Large intestine (tissue), 3 donors: Measurements from ENCODE around the gene GNG4. TPM values are rescaled to one million over a fixed set of nuclear protein-coding genes. Genes with fewer than 3 reads are reported as not detected.
"Not testable (repeated sequence)": the region's sequence is repeated elsewhere in the genome, so short reads cannot be mapped to it uniquely, and the experiment has no call there.

Experiments
- DNase-seq, 2 donors: peaks; one replicate each; pipeline versions ENCODE4 v3.0.0 to v3.0.0-alpha.2; 2013
- H3K27ac ChIP-seq: one replicate; pipeline ENCODE4 v1.5.1; 2013; ENCODE audit warnings: low read length
- H3K27me3 ChIP-seq: 2 replicates; pipeline ENCODE4 v1.6.1; 2013; ENCODE audit warnings: low read length; ENCODE audit not compliant: control insufficient read depth, insufficient read depth
- H3K36me3 ChIP-seq: 2 replicates; pipeline ENCODE4 v1.6.1; 2013; ENCODE audit warnings: low read length; ENCODE audit not compliant: control insufficient read depth, insufficient read depth
- H3K4me1 ChIP-seq: one replicate; pipeline ENCODE4 v1.6.1; 2013; ENCODE audit warnings: low read length; ENCODE audit not compliant: control insufficient read depth, insufficient read depth
- H3K4me3 ChIP-seq: one replicate; pipeline ENCODE4 v1.5.1; 2013; ENCODE audit warnings: low read length
- H3K9me3 ChIP-seq: one replicate; pipeline ENCODE4 v1.6.1; 2013; ENCODE audit warnings: mild to moderate bottlenecking, low read depth, low read length, moderate library complexity; ENCODE audit not compliant: control insufficient read depth
- WGBS: methylation state at CpG from one replicate; pipeline ENCODE4 v1.1.5; 2013; ENCODE audit warnings: low lambda C conversion rate; ENCODE audit not compliant: insufficient coverage; 5-methylcytosine and 5-hydroxymethylcytosine counted together
- polyA plus RNA-seq: library from polyadenylated mRNA; unstranded; fragments of 120-200 nt; gene quantifications from one replicate; pipeline ENCODE4 v1.2.1, GENCODE V29; 2013

The GNG4 gene
- polyA plus RNA-seq, 1 donor = 41.6 TPM

DNA sequence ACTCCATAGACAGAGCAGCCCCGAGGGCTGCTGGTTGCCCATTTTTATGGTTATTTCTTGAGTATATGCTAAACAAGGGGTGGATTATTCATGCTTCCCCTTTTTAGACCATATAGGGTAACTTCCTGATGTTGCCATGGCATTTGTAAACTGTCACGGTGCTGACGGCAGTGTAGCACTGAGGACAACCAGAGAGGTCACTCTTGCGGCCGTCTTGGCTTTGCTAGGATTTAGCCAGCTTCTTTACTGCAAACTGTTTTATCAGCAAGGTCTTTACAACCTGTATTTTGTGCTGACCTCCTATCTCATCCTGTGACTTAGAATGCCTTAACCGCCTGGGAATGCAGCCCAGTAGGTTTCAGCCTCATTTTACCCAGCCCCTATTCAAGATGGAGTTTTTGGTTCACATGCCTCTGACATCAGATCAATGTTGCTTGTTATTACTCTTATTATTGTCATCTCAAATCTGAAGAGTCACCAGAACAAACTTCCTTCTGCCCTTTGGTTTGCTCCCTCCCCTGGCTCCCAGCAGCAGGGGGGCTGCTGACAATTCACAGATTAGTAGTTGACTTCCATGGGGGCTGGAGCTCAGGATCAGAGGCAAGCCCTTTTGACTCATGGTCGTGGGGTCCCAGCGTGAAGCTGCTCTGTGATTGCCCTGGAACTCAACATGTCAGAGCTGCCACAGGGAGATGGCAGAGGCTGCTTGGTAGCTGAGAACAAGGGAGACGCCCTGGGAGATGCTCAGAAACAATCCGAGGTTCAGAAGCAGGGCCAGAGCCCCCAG is 103.0 kb downstream of the GNG4 start:
- H3K27ac ChIP-seq, H3K27me3 ChIP-seq, H3K36me3 ChIP-seq, DNase-seq, H3K9me3 ChIP-seq, H3K4me1 ChIP-seq, H3K4me3 ChIP-seq: not testable (repeated sequence)
- WGBS = no CpG with 5 or more reads among the region's 10 CpGs

DNA sequence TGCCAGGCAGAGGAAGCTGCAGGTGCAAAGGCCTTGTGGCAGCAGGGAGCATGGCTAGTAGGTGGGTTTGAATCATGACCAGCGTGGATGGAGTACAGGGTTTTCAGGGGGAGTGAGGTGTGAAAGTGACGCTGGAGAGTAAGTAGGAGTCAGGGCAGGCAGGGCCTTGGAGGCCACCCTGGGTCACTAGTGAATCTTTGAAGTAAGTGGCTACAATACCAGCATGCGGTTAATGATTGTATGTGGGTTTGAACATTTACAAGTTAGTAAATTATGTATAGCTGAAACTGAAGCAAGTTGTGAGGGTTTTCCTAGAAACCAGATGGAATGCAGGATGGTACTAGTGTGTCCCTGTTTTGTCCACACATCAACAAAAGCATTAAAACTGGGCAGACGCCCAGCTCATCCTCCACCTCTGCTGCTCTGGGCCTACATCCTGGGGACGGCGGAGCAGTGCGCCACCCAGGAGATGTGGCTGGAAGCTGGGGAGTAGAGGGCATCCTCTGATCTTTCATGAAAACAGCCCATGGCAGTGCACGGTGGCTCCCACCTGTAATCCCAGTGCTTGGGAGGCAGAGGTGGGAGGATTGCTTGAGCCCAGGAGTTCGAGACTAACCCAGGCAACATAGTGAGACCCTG is 104.2 kb downstream of the GNG4 start:
- whole genome bisulfite sequencing = 40% methylated on average over 1 of the region's 9 CpGs
- Histone ChIP-seq H3K27me3 (no peaks in the 10 kb centered on the region), H3K4me3 (no peak overlapping the region), H3K4me1 (no peaks in the 10 kb centered on the region), H3K36me3 (no peaks in the 10 kb centered on the region), H3K27ac (no peak overlapping the region), H3K9me3 (no peaks in the 10 kb centered on the region)
- no peak for DNase-seq

DNA sequence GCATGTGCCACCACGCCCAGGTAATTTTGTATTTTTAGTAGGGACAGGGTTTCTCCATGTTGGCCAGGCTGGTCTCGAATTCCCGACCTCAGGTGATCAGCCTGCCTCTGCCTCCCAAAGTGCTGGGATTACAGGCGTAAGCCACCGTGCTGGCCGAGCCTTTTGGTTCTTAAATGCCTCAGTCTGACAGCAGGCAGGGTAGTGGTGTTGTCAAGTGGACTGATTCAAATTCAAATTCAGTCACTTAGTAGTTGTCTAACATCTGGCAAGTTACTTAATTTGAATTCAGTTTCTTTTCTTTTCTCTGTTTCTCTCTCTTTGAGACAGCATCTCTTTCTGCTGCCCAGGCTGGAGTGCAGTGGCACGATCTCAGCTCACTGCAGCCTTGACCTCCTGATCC is 106.7 kb downstream of the GNG4 start:
- H3K4me1 ChIP-seq, DNase-seq, H3K27me3 ChIP-seq, H3K4me3 ChIP-seq, H3K27ac ChIP-seq, H3K9me3 ChIP-seq, H3K36me3 ChIP-seq: not testable (repeated sequence)
- no CpG with 5 or more reads among the region's 7 CpGs for WGBS

DNA sequence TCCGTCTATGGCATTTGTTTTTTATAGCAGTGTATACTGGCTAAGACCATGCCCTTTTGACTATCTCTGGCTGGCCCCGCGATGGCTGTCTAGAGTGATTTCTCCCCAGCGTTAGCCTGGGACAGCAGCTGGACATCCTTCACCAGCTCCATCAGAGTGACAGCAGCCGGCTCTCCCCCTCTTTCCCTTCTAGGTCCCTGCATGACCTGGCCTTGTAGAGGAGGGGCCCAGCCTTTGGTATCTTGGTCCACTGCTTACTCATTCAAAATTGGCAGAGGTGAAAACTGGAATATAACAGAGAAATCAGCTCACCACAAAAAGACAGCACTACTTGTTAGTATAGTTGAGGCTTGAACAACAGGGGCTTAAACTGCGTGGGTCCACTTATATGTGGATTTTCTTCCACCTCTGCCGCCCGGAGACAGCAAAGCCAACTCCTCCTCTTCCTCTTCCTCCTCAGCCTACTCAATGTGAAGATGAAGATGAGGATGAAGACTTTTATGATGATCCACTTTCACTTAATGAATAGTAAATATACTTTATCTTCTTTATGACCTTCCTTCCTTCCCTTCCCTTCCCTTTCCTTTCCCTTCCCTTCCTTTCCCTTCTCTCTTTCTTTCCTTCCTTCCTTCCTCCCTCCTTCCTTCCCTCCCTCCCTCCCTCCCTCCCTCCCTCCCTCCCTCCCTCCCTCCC is 116.0 kb downstream of the GNG4 start:
- no peak for DNase-seq
- no peaks in the 10 kb centered on the region for H3K9me3 ChIP-seq

DNA sequence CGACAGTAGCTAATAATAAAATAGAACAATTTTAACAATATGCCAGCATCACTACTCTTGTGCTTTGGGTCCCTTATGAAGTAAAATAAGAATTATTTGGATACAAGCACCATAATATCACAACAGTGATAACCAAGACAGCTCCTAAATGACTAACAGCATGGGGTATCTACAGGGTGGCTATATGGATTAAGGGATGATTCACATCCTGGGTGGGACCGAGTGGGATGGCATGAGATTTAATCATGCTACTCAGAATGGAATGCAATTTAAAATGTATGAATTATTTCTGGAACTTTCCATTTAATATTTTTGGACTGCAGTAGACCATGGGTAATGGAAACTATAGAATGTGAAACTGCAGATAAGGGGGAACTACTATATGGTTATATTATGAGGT is 117.2 kb downstream of the GNG4 start:
- DNase-seq = no peak
- WGBS = no CpG with 5 or more reads among the region's 2 CpGs
- H3K4me1 ChIP-seq = no peaks in the 10 kb centered on the region
- H3K4me3 ChIP-seq = no peak overlapping the region
- no peaks in the 10 kb centered on the region for H3K27me3 ChIP-seq
- H3K9me3 ChIP-seq = no peaks in the 10 kb centered on the region
- no peaks in the 10 kb centered on the region for H3K36me3 ChIP-seq
- H3K27ac ChIP-seq = no peak overlapping the region

More for the DNA sequence above, 116.0 kb downstream of the GNG4 start:
- WGBS = no CpG with 5 or more reads among the region's 8 CpGs
- H3K27ac ChIP-seq = no peak overlapping the region
- no peaks in the 10 kb centered on the region for H3K4me1 ChIP-seq
- no peak overlapping the region for H3K4me3 ChIP-seq
- H3K27me3 ChIP-seq = no peaks in the 10 kb centered on the region
- no peaks in the 10 kb centered on the region for H3K36me3 ChIP-seq

DNA sequence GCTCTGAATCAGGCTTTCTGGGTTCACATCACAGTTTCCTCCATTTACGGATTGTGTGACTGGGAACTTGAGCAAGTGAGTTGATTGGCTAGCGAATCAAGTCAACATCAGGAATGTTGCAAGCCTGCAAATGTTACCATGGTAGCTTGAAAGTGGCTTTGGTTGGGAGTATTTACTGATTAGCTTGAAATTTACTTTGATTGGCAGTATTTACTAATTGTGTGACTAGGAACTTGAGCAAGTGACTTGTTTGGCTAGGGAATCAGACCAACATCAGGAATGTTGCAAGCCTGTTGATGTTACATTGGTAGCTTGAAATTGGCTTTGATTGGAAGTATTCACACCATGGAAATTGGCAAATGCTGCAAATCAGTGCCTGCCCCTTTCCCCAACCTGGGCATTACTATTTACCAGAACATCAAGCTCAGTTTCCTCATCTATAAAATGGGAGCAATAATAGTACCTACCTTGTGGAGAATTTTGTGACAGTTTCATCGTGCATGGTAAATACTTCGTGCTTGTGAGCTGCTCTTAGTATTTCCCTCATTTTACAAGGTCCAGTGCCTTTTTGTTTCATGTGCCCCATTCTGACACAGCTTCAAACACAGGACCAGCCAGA is 122.3 kb downstream of the GNG4 start:
- Histone ChIP-seq H3K4me1 (no peaks in the 10 kb centered on the region), H3K27me3 (no peaks in the 10 kb centered on the region), H3K9me3 (no peaks in the 10 kb centered on the region), H3K4me3 (no peak overlapping the region), H3K27ac (no peak overlapping the region), H3K36me3 (no peaks in the 10 kb centered on the region)
- WGBS = no CpG with 5 or more reads among the region's 4 CpGs
- no peak for DNase-seq

DNA sequence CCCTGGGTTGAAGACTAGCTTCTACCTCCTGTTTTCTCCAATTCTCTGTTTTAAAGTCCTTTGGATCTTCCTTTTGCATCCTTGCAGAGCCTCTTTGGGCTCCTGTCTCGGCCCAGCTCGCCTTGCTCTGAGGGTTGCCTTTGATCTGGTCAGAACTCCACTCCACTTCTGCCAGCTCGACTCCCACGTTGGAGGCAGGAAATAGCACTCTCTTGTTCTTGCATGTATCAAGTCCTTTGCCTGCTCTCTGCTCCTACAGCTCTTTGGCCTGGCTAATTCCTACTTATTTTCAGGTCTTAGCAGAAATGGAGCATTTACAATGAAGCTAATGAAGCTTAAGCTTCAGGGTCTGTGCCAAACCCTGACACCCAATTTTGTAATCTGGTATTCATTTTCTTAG is 124.3 kb downstream of the GNG4 start:
- WGBS = 80% methylated on average over 1 of the region's 4 CpGs
- H3K4me3 ChIP-seq = no peak overlapping the region
- DNase-seq = no peak
- no peaks in the 10 kb centered on the region for H3K36me3 ChIP-seq
- no peak overlapping the region for H3K27ac ChIP-seq
- no peaks in the 10 kb centered on the region for H3K9me3 ChIP-seq
- no peaks in the 10 kb centered on the region for H3K4me1 ChIP-seq
- no peaks in the 10 kb centered on the region for H3K27me3 ChIP-seq

DNA sequence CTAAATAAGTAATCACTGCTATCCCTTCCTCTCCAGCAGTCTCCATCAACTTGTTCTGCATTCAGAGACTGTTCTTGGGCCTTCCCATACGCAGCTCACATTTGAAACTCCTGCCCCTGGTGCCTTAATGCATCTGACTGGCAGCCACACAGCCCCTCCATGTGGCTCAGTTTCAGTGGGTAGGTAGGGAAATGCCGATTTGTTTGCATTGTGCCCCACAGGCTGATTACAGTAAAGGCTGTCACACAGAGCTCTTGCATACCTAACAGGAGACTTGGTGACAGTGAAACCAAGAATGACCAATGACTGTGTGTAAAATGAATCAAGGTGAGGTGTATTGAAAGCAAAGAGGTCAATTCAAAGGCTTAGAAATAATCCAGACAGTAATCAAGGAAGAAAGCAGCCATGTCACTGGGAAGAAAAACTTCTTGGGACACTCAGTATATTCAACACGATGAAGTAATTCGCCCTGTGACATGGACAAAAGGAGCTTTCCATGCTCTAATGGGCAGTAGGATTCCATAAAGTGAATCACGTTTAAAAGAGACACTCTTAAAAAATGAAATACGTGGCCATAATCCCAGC is 132.6 kb downstream of the GNG4 start:
- H3K4me3 ChIP-seq = no peak overlapping the region
- no peak overlapping the region for H3K27ac ChIP-seq
- WGBS = 100% methylated on average over 2 of the region's 6 CpGs
- no peak for DNase-seq
- H3K4me1 ChIP-seq = no peaks in the 10 kb centered on the region
- H3K36me3 ChIP-seq = no peaks in the 10 kb centered on the region
- H3K9me3 ChIP-seq = no peaks in the 10 kb centered on the region
- H3K27me3 ChIP-seq = no peaks in the 10 kb centered on the region

DNA sequence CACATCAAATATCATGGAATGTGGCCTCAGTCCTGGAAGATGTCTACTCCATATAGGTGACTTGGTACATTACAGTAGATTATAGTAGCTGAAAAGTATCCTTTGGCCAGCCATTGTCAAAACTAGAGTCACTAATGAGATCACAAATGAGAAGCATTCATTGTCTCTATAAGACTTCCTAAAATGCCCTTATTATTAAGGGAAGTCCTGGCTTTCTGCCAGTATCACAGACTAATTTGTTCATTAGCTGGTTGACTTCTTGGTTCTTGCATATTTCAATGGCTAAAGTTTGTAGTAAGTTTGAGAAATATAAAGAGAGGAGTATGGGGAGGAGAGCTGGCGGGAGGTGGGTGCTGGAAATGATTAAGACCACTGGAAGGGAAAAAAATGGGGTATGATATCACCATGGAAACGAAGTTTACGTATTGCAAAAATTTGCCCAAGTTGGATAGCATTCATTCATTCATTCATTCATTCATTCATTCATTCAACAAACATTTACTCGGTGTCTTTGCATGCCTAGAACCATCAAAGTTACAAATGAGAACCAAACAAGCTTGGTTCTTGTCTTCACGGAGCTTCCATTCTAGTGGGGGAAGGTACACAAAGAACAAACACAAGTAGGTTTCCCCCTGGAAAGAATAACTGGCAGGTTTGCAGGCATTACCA is 133.6 kb downstream of the GNG4 start:
- no peak for DNase-seq
- Histone ChIP-seq H3K4me3 (no peak overlapping the region), H3K27me3 (no peaks in the 10 kb centered on the region), H3K36me3 (no peaks in the 10 kb centered on the region), H3K27ac (no peak overlapping the region), H3K4me1 (no peaks in the 10 kb centered on the region), H3K9me3 (no peaks in the 10 kb centered on the region)
- 86% methylated on average over 1 of the region's 5 CpGs for WGBS
